Stimulated activated CD4-positive, alpha-beta T cell treated with anti-CD3 and anti-CD28 coated beads, Interleukin-1b, Interleukin-23, amount 100 ng/mL, for 4 hours (primary cell): ENCODE measurements around the gene CYP19A1.

Source experiments
- DNase-seq, 2 donors: peaks; one replicate each; pipeline ENCODE4 v3.0.0-alpha.2; 2020; ENCODE audit warnings: low read depth in 2 of 2

The CYP19A1 gene

GRCh38 chr15:51325167-51325566 is 13.2 kb downstream of the CYP19A1 start:
- no peak for DNase-seq

DNA sequence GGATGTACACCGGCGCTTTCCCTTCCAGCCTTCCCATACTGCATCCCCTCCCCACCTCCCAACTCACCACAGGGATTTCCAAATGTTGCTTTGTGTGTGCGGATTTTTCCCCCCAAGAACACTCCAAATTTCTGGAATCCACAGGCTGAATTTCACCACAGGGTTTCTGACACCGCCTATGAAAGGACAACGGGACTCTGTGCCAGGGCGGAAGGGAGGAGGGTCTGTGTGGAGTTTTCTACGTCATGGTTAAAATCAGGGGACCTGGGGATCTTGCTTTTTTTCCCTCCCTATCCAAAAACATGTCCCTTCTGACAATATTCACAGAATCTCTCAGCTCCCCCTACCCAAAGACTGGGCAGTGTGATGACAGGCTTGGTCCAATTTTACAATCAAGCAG is 14.6 kb downstream of the CYP19A1 start:
- no peak for DNase-seq

DNA sequence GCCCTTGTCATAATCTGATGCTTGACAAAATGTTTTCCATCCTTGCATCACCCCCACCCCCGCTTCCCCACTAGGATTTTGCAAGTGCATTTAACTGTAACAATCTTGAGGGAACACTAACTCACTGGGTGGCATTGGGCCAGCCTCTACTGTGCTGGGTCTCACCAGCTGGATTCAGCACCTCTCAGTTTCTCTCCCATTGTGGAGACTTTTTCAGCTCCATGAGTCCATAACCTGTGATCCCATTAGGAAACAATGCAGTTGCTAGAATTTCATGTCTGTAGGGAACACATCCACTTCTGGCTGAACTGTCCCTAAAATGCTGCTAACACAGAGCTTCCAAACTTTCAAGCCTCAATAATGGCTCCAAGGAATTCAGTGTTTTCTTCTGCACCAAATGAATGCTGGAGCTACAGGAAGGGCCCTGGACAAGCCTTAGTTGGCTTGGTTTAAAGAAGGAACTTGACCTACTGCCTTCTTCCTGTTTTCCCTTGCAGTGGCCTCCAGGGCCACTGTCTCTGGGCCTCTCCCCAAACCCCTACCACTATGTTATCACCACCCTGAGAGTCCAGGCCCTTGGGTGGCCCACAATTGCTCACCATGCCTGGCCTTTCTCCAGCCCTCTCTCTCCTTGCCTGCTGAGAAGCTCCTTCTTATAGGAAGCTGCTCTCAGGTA is 15.6 kb downstream of the CYP19A1 start:
- DNase-seq: no peak

DNA sequence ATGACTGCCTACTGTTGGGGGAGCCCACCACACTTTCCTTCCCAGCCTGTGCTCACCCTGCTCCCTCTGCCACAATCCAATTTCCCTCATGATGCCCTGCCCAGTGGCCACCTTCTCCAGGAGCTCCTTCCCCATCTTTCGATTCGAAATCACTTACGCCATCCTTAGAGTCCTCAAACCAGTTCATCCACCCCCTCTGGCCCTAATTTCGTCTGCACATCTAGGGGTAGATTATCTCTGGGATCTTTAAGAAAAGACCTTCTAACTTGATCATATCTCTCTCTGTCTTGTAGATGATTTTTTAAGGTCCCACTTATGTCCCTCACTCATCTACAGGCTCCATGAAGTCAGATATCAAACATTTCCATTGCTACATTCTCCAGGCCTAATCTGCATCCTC is 17.1 kb downstream of the CYP19A1 start:
- no peak for DNase-seq

DNA sequence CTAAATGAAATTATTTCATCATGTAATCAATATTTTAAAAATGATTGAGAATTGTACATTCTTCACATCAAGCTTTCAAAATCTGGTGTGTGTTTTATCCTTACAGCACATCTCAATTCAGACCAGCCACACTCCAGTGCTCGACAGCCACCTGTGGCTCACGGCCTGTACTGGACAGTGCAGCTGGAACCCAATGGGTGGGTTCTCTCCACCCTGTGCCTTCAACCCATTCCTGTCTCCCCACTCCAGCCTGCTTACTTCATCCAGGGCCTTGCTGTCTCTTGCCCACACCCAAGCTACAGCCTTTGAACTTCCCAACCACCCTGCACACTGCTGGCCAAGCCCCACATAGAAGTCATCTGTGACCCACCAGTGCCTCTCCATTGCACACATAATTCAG is 17.6 kb downstream of the CYP19A1 start:
- no peak for DNase-seq

GRCh38 chr15:51319539-51319938 is 18.9 kb downstream of the CYP19A1 start:
- DNase-seq: no peak

- DNase-seq: no peak
These were observed 19.8 kb downstream of the CYP19A1 start for GRCh38 chr15:51318382-51319150.

GRCh38 chr15:51316636-51317035 is 21.8 kb downstream of the CYP19A1 start:
- DNase-seq: no peak

- DNase-seq: no peak
These were observed 22.7 kb downstream of the CYP19A1 start for GRCh38 chr15:51315726-51316125.

GRCh38 chr15:51314391-51315337 is 23.7 kb downstream of the CYP19A1 start:
- no peak for DNase-seq

GRCh38 chr15:51313644-51314280 is 24.6 kb downstream of the CYP19A1 start:
- no peak for DNase-seq

DNA sequence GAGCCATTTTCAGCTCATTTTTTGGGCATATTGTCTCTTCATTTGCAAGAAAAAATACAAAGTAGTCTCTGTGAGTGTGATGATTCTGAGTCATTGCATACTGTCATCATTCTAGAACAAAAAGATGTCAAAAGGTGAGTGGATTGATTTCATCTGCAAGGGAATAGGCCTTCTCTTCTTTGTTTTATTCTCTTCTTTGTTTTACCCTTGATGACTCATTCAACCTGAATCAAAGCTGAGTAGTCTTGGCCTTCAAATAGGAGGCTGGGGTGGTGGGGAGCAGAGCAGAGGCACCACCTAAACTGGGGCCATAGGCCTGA is 25.4 kb downstream of the CYP19A1 start:
- DNase-seq: no peak

DNA sequence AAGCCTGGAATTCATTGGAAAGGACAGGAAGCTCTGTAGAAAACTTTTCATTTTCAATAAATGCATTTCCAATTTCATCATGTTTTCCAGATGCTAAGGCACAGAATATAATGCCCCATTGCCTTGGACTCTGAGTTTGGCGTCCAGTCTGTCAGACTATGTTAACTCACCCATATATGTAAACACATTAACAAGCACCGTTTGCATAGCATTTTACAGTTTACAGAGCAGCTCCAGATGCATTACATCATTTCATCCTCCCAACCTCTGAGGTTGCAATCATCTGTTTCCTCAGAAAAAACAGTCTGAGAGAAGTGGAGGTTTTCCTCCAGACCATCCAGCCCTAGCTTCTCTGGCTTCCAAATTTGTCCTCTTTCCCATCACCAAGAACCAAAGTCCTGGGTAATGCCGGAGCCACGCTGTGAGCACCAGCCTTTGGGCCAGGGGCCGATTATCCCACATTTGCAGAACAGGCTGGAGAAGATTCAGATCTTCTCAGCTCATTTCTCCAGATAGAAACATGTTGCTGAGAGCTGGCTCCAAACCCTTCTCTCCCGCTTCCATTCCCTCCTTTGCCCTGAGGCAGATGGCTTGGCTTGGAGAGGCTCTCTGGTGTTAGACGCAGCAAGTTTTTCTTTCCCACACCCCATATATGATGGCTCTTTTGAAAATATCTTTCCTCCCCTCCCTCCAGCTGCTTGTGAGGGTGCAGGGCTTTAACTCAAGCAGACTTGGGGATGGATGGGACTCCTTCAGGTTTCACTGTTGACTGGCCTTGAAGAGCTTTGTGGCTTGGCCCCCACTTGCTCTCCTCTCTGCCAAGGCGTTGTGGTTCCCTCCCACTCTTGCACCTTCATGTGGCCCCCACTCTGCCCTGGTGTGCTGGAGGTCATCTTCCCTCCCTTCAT is 26.0 kb downstream of the CYP19A1 start:
- DNase-seq: no peak

DNA sequence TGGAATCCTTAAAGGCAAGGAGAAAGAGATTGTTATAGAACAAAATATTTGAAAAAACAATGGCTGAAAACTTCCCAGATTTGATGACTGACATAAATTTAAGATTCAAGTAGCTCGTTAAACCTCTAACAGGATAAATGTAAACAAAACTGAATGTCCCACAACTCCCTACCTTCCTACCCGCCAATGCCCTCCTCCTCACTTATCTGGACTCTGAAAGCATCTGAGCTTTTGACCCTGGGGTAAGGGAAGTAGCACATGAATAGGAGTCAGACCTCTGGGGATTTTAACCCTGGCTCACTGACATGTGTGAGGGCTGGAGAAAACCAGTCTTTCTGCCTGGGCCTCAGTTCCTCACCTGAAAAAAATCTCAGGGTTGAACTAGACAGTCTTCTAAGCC is 26.9 kb downstream of the CYP19A1 start:
- DNase-seq: no peak

DNA sequence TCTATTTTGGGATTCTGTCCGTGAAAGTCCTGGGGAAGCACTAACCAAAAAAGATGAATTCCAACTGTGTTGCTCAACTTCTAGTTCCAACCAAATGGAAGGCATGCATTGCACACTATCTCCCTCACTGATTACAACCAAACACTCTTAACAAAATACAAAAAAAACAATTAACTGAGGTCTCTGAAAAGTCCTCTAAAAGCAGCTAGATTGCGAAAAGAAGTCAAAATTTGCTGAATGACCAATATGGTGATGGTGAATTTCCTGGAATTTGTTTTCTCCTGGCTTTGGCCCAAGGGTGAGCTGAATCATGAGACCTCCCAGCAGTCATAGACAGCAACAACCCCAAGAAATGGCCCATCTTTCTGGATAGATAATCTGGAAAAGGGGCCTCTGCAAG is 28.3 kb downstream of the CYP19A1 start:
- DNase-seq: no peak

- no peak for DNase-seq
These were observed 30.6 kb downstream of the CYP19A1 start for GRCh38 chr15:51307811-51308210.

DNA sequence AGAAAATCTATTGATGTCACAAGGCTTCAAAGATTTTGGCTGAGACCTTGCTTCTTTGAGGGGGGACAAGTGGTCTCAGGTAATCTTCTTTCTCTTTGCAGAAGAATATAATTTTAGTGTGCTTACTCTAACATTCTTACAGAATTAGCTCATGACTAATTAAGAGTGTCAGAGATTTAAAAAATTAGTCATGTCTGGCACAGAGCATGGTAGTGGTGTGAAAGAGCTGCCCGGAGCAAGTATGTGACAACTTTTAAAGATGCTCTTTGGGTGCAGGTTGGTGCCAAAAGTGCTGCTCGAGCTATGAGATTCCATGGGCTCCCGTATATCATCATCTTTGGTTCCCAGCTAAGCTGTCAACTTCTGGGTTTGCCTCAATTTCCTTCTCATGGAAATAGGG is 31.1 kb downstream of the CYP19A1 start:
- no peak for DNase-seq

GRCh38 chr15:51303462-51303980 is 34.9 kb downstream of the CYP19A1 start:
- no peak for DNase-seq

GRCh38 chr15:51302480-51302879 is 35.9 kb downstream of the CYP19A1 start:
- no peak for DNase-seq

DNA sequence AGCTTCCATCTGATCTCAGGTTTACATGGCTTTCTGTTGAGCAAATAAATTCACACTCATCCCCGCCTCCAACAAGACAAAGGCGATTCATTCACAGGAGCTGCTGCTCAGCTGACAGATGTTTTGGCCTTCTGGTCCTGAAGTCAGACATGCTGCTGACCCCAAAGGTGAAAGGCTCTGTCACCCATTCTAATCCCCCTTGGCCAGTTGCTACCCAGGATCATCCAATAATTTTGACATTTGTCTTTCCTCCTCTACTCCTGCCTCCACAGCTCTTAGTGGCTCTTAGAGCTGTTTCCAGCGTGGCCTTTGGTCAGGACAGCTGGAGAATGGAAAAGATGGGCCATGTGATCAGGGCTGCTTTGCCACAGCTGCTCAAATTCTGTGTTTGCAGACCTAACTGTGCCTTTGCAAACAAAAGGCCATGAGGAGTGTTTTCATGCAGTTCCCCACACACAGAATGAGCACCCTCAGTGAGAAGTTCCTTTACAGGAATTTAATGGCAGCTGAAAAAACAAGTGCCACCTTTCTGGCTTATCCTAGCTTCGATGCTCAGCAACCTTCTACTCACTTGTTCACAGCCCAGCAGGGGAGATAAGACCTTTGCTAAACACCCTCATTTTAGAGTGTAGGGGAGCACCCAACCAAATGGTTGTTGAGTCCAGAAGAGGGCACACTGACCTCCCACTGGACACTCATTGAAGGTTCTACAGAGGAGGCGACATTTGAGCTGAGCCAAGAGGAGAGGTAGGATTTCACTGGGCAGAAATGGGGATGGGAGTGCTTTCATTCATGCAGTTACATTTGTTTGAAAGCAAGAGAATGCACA is 39.0 kb downstream of the CYP19A1 start:
- DNase-seq: no peak
